Trophoblast cell (in vitro differentiated cells and primary cell): ENCODE data around the gene SSH3.

Source experiments
- DNase-seq, 2 donors: peaks; one replicate each; pipeline ENCODE4 v3.0.0-alpha.2; 2016
- H2AFZ ChIP-seq: 2 replicates; pipeline ENCODE4 v1.6.1; 2013; ENCODE audit warnings: low read length, moderate library complexity, mild to moderate bottlenecking; ENCODE audit not compliant: insufficient read depth, poor library complexity
- H2AK5ac ChIP-seq: 2 replicates; pipeline ENCODE4 v1.6.1; 2013; ENCODE audit warnings: mild to moderate bottlenecking, low read length
- H2BK120ac ChIP-seq: 2 replicates; pipeline ENCODE4 v1.6.1; 2013; ENCODE audit warnings: low read length, mild to moderate bottlenecking, moderate library complexity; ENCODE audit not compliant: insufficient read depth, poor library complexity
- H2BK12ac ChIP-seq: 2 replicates; pipeline ENCODE4 v1.6.1; 2013; ENCODE audit warnings: mild to moderate bottlenecking, low read length, moderate library complexity
- H2BK5ac ChIP-seq: 2 replicates; pipeline ENCODE4 v1.6.1; 2013; ENCODE audit warnings: low read length, low read depth, moderate library complexity, mild to moderate bottlenecking; ENCODE audit not compliant: poor library complexity
- H3K14ac ChIP-seq: 2 replicates; pipeline ENCODE4 v1.6.1; 2013; ENCODE audit warnings: mild to moderate bottlenecking, low read length
- H3K18ac ChIP-seq: 2 replicates; pipeline ENCODE4 v1.6.1; 2013; ENCODE audit warnings: mild to moderate bottlenecking, low read length
- H3K23ac ChIP-seq: 2 replicates; pipeline ENCODE4 v1.6.1; 2013; ENCODE audit warnings: low read length
- H3K27ac ChIP-seq: 2 replicates; pipeline ENCODE4 v1.5.1; 2013; ENCODE audit warnings: low read depth, mild to moderate bottlenecking, inconsistent platforms, low read length, moderate library complexity
- H3K27me3 ChIP-seq: 2 replicates; pipeline ENCODE4 v1.6.1; 2013; ENCODE audit warnings: inconsistent platforms, mild to moderate bottlenecking, low read length, moderate library complexity; ENCODE audit not compliant: insufficient read depth
- H3K36me3 ChIP-seq, 2 experiments: 1 replicate in 1 of 2; 2 replicates in 1 of 2; pipeline ENCODE4 v1.6.1; 2013; ENCODE audit warnings: low read length in 2 of 2, mild to moderate bottlenecking in 2 of 2, moderate library complexity in 1 of 2; ENCODE audit not compliant: insufficient read depth in 2 of 2, control insufficient read depth in 1 of 2
- H3K4ac ChIP-seq: 2 replicates; pipeline ENCODE4 v1.6.1; 2013; ENCODE audit warnings: low read depth, mild to moderate bottlenecking, low read length, moderate library complexity
- H3K4me1 ChIP-seq, 2 experiments: 1 replicate in 1 of 2; 2 replicates in 1 of 2; pipeline ENCODE4 v1.6.1; 2013; ENCODE audit warnings: low read length in 2 of 2, mild to moderate bottlenecking in 2 of 2, moderate library complexity in 1 of 2; ENCODE audit not compliant: insufficient read depth in 2 of 2, control insufficient read depth in 1 of 2
- H3K4me2 ChIP-seq: 2 replicates; pipeline ENCODE4 v1.6.1; 2013; ENCODE audit warnings: inconsistent platforms, mild to moderate bottlenecking, low read length, moderate library complexity
- H3K4me3 ChIP-seq: 2 replicates; pipeline ENCODE4 v1.5.1; 2013; ENCODE audit warnings: mild to moderate bottlenecking, low read depth, low read length, inconsistent platforms
- H3K79me1 ChIP-seq: one replicate; pipeline ENCODE4 v1.6.1; 2013; ENCODE audit warnings: low read length
- H3K79me2 ChIP-seq: 2 replicates; pipeline ENCODE4 v1.6.1; 2013; ENCODE audit warnings: low read length, mild to moderate bottlenecking; ENCODE audit not compliant: control insufficient read depth, insufficient read depth, poor library complexity
- H3K9ac ChIP-seq: 2 replicates; pipeline ENCODE4 v1.6.1; 2013; ENCODE audit warnings: mild to moderate bottlenecking, low read length
- H3K9me3 ChIP-seq: 2 replicates; pipeline ENCODE4 v1.6.1; 2013; ENCODE audit warnings: low read depth, mild to moderate bottlenecking, control low read depth, inconsistent platforms, low read length; ENCODE audit not compliant: insufficient read depth
- H4K12ac ChIP-seq: 2 replicates; pipeline ENCODE4 v1.6.1; 2013; ENCODE audit warnings: low read depth, mild to moderate bottlenecking, low read length, moderate library complexity
- H4K8ac ChIP-seq: 2 replicates; pipeline ENCODE4 v1.6.1; 2013; ENCODE audit warnings: low read depth, mild to moderate bottlenecking, low read length, moderate library complexity
- H4K91ac ChIP-seq: one replicate; pipeline ENCODE4 v1.6.1; 2013; ENCODE audit warnings: low read depth, mild to moderate bottlenecking, low read length, moderate library complexity
- WGBS: extraction: QIAGEN DNeasy Blood & Tissue Kit; methylation state at CpG from one replicate; pipeline ENCODE4 v1.1.7; 2013; ENCODE audit warnings: missing lambda C conversion rate; ENCODE audit not compliant: insufficient read length, insufficient coverage; ENCODE audit errors: extremely low coverage; 5-methylcytosine and 5-hydroxymethylcytosine counted together

Gene SSH3

GRCh38 chr11:67286621-67287333 lies 16.6 kb upstream of the SSH3 start:
- Histone ChIP-seq H3K18ac (no peak overlapping the region), H4K91ac (no peak overlapping the region), H4K8ac (no peak overlapping the region), H3K27ac (no peak overlapping the region), H3K4me3 (no peak overlapping the region), H3K79me1 (peaks cover 13% of the 10 kb centered on the region), H3K9me3 (peaks cover 3% of the 10 kb centered on the region), H2BK12ac (no peak overlapping the region), H3K79me2 (peaks cover 10% of the 10 kb centered on the region), H3K4ac (no peak overlapping the region), H3K14ac (no peak overlapping the region), H2AFZ (no peak overlapping the region), H2BK120ac (no peak overlapping the region), H3K27me3 (no peaks in the 10 kb centered on the region), H2AK5ac (no peak overlapping the region), H3K23ac (no peak overlapping the region), H3K36me3 (peaks cover 67 to 69% of the 10 kb centered on the region in 2 experiments), H3K4me2 (no peak overlapping the region), H3K4me1 (peaks cover 13 to 17% of the 10 kb centered on the region in 2 experiments), H3K9ac (no peak overlapping the region), H4K12ac (no peak overlapping the region), H2BK5ac (no peak overlapping the region)
- WGBS: no CpG with 5 or more reads among the region's 8 CpGs
- DNase-seq: no peak

GRCh38 chr11:67287355-67288197 lies 15.8 kb upstream of the SSH3 start:
- Histone ChIP-seq H3K9me3 (peaks cover 3% of the 10 kb centered on the region), H3K27me3 (no peaks in the 10 kb centered on the region), H3K23ac (no peak overlapping the region), H3K4me2 (peak overlapping the region; percentile 98), H4K8ac (peak overlapping the region; percentile 92), H3K18ac (no peak overlapping the region), H3K14ac (peak overlapping the region; percentile 91), H3K27ac (peak overlapping the region; percentile 91), H2AFZ (no peak overlapping the region), H2BK5ac (peak overlapping the region; percentile 79), H2AK5ac (peak overlapping the region; percentile 4), H3K4me3 (peak overlapping the region; percentile 37), H2BK12ac (peak overlapping the region; percentile 5), H3K36me3 (peaks cover 65 to 67% of the 10 kb centered on the region in 2 experiments), H3K79me1 (peaks cover 13% of the 10 kb centered on the region), H4K91ac (peak overlapping the region; percentile 78), H3K9ac (peak overlapping the region; percentile 73), H3K79me2 (peaks cover 10% of the 10 kb centered on the region), H3K4me1 (peaks cover 13 to 17% of the 10 kb centered on the region in 2 experiments), H2BK120ac (peak overlapping the region; percentile 15), H3K4ac (no peak overlapping the region), H4K12ac (peak overlapping the region; percentile 96)
- no CpG with 5 or more reads among the region's 14 CpGs for WGBS
- no peak for DNase-seq

- Histone ChIP-seq H3K36me3 (peaks cover 59 to 61% of the 10 kb centered on the region in 2 experiments), H3K4ac (no peak overlapping the region), H3K27me3 (no peaks in the 10 kb centered on the region), H3K79me1 (peaks cover 13% of the 10 kb centered on the region), H3K4me2 (peak overlapping the region; percentile 98), H4K8ac (peak overlapping the region; percentile 92), H3K23ac (peak overlapping the region; percentile 17), H3K14ac (peak overlapping the region; percentile 91), H2BK5ac (peak overlapping the region; percentile 79), H4K91ac (peak overlapping the region; percentile 78), H3K4me3 (peak overlapping the region; percentile 37), H3K9ac (peak overlapping the region; percentile 73), H3K18ac (peak overlapping the region; percentile 13), H2AFZ (peak overlapping the region; percentile 68), H3K79me2 (peaks cover 10% of the 10 kb centered on the region), H3K27ac (peak overlapping the region; percentile 91), H2BK12ac (no peak overlapping the region), H3K4me1 (peaks cover 13 to 17% of the 10 kb centered on the region in 2 experiments), H4K12ac (peak overlapping the region; percentile 96), H2BK120ac (peak overlapping the region; percentile 15), H2AK5ac (peak overlapping the region; percentile 4), H3K9me3 (peaks cover 3% of the 10 kb centered on the region)
- no peak for DNase-seq
- no CpG with 5 or more reads among the region's 4 CpGs for WGBS
Observed at GRCh38 chr11:67288198-67288451, 15.2 kb upstream of the SSH3 start.

- Histone ChIP-seq H3K4me2 (peak overlapping the region; percentile 98), H4K12ac (peak overlapping the region; percentile 96), H3K4me3 (peak overlapping the region; percentile 91), H2BK120ac (peak overlapping the region; percentile 85), H3K36me3 (peaks cover 54 to 57% of the 10 kb centered on the region in 2 experiments), H3K9me3 (peaks cover 3% of the 10 kb centered on the region), H3K27me3 (no peaks in the 10 kb centered on the region), H4K91ac (peak overlapping the region; percentile 84), H2AK5ac (peak overlapping the region; percentile 22), H2BK5ac (peak overlapping the region; percentile 79), H4K8ac (peak overlapping the region; percentile 92), H3K4ac (peak overlapping the region; percentile 90), H3K79me1 (peaks cover 13% of the 10 kb centered on the region), H3K4me1 (peaks cover 13 to 17% of the 10 kb centered on the region in 2 experiments), H3K79me2 (peaks cover 10% of the 10 kb centered on the region), H2BK12ac (no peak overlapping the region), H2AFZ (peak overlapping the region; percentile 68), H3K27ac (peak overlapping the region; percentile 91), H3K23ac (no peak overlapping the region), H3K18ac (peak overlapping the region; percentile 97), H3K14ac (peak overlapping the region; percentile 91), H3K9ac (peak overlapping the region; percentile 77)
- peak; percentile 73 to 76 for DNase-seq
- no CpG with 5 or more reads among the region's 87 CpGs for WGBS
Observed at GRCh38 chr11:67288452-67289225, 14.7 kb upstream of the SSH3 start.
